NCI-H2227 treated with DMSO at 0.1 percent for 48 hours (cell line): ENCODE results near the gene FASN.

Experiments used
- DNase-seq: peaks from one replicate; lab custom pipeline; 2025; lab: John Stamatoyannopoulos, UW

FASN gene

GRCh38 chr17:82117139-82118090 lies 19.4 kb upstream of the FASN start:
- no peak for DNase-seq

- no peak for DNase-seq
These were observed 18.2 kb upstream of the FASN start for GRCh38 chr17:82116246-82116645.

- no peak for DNase-seq
These were observed 16.8 kb upstream of the FASN start for GRCh38 chr17:82114872-82115271.

- no peak for DNase-seq
These were observed 16.4 kb upstream of the FASN start for GRCh38 chr17:82114447-82114846.

- DNase-seq: no peak
These were observed 15.9 kb upstream of the FASN start for GRCh38 chr17:82113941-82114340.

GRCh38 chr17:82113422-82113821 lies 15.4 kb upstream of the FASN start:
- no peak for DNase-seq

GRCh38 chr17:82112914-82113311 lies 14.9 kb upstream of the FASN start:
- no peak for DNase-seq

GRCh38 chr17:82112181-82112913 lies 14.3 kb upstream of the FASN start:
- DNase-seq: no peak

GRCh38 chr17:82110298-82110697 lies 12.3 kb upstream of the FASN start:
- DNase-seq: no peak

- no peak for DNase-seq
These were observed 11.0 kb upstream of the FASN start for GRCh38 chr17:82108961-82109475.

GRCh38 chr17:82108496-82108945 lies 10.5 kb upstream of the FASN start:
- no peak for DNase-seq

GRCh38 chr17:82108038-82108437 lies 10.0 kb upstream of the FASN start:
- DNase-seq: no peak

GRCh38 chr17:82107341-82107860 lies 9.4 kb upstream of the FASN start:
- DNase-seq: no peak

GRCh38 chr17:82106688-82107305 lies 8.8 kb upstream of the FASN start:
- no peak for DNase-seq

GRCh38 chr17:82105882-82106687 lies 8.0 kb upstream of the FASN start:
- peak; percentile 28 for DNase-seq

GRCh38 chr17:82105417-82105881 lies 7.4 kb upstream of the FASN start:
- no peak for DNase-seq

- no peak for DNase-seq
These were observed 6.9 kb upstream of the FASN start for GRCh38 chr17:82104797-82105416.

- no peak for DNase-seq
These were observed 5.8 kb upstream of the FASN start for GRCh38 chr17:82103553-82104451.
